GM18873 (cell line): Measurements from ENCODE around the gene CHD6.

ENCODE experiments used
- ATAC-seq: cut with Tn5 transposase; IDR thresholded peaks from one replicate; pipeline ENCODE4 v1.9.1; 2021; ENCODE audit warnings: mild to moderate bottlenecking, moderate library complexity, moderate number of reproducible peaks; ENCODE audit not compliant: unreplicated experiment, low FRiP score

Gene CHD6

DNA sequence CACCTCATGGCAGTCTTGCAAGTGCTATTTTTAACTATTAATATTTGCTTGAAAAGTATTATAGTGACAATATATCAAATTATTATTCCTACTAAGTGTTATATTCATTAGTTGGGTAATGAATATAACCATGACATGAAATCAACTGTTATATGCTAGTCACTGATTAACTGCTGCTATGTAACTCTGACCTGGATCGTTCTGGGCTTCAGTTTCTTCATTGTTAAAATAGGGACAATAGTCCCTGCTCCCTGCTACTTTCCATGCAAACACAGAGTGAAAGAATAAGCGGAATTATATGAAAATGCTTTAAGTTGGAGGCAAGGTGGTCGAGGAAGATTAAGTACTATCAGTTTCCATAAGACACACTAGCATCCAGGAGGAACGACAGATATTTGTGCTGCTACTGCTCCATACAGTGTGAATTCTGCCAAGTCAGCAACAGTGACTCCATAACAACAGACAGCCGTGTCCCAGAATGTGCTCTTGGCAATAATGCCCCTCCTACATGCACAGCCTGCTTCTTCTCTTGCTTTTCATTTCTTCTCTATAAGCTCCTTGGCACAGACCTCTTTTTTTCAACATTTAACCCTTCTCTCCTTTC lies 107.2 kb downstream of the CHD6 start:
- no peak for ATAC-seq

DNA sequence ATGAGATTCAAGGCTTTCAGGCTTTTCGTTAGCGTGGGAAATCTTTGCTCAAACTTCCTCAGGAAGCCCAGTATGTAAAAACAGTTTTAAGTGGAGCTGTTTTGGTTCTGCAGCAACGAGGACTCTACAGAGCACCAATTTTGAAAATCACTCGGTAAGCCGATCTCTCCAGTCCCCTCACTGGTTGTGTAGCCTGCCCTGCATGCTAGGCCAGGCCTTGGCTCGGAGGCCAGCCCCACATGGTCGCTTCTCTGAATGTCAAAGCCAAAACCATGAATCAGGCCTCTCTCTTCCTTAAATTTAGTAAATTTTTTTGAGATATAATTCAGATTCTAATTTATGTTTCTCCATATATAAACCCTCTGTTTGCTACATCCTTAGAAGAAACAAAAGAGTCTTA lies 108.0 kb downstream of the CHD6 start:
- no peak for ATAC-seq

- no peak for ATAC-seq
Observed at GRCh38 chr20:41509316-41510200, 108.6 kb downstream of the CHD6 start.

DNA sequence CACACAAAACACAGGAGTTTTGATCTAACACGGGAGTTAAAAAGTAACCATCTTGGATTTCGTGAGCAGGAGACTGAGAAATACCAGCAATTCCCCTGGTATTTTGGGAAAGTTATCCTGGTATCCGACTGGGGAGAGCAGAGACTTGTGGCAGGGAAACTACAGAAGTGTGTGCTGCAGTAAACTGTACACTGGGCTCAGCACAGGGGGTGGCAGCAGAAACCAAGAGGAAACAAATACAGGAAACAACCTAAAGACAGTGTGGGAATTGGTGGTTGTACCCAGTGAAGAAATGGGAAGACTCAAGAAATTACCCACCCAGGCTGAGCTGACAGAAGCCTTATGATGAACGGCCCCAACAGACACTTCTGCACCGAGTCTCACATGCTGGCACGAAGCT lies 109.8 kb downstream of the CHD6 start:
- ATAC-seq = no peak

DNA sequence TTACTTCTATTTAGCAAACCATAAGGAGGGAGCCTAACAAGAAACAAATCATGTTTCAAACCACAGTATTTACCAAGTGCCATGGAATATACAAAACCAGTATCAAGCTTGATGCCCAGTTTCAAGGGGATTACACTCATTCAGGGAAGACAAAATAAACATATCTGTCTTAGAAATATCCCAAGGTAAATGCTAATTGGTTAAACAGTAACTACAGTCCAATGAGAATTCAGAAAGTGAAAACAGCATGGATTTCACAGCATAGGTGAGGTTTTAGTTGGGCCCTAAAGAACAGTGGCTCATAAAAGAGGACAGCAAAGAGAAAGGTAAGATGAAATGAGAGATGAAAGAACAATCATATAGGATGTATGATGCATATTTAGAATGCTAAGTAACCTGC lies 110.3 kb downstream of the CHD6 start:
- no peak for ATAC-seq

- no peak for ATAC-seq
Observed at GRCh38 chr20:41507436-41507835, 110.7 kb downstream of the CHD6 start.

DNA sequence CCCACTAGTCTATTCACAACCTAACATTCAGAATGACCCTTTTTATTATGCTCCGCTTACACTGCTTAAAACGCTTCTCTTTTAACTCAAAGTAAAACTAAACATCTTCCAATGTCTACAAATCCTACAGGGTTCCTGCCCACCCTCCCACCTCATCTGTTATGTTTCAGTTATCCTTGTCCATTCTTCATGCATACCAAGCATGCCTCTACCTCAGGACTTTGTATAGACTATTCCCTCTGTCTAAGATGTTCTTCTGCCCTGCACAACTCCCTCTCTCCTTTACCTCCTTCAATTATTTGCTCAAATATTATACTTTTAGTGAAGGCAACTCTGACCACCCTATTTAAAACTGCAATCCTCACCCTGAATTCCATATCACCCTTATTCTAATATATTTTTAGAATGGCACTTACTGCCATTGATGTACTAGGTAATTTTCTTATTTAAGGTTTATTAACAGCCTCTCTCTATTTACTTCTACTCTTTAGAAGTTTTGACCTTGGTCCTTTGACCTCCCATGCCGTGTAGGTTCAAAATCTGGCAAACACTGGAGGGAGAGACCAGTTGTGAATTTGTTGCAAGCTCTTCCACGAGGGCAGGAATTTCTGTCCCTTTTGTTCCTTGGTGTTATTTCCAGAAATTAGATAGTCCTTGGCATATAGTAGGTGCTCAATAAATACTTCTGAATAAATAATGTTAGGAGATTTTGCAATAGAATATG lies 111.8 kb downstream of the CHD6 start:
- no peak for ATAC-seq

DNA sequence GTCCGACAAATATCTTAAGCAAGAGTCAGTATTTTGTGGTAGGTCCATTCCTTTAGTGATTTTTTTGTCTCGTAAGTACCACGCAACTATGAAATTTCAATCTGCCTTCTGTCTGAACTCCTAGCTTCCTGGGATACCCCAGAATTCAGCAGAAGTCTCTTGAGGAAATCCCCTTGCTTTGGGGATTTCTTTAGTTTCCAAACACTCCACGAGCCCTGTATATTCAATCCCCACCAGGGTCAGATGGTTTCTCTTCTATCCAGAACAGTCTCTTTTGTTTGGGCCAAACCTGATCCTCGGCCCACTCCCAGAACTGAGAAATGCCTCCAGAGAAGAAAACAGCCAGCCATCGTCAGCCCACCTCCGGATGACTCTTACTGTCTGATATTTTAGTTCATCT lies 113.0 kb downstream of the CHD6 start:
- no peak for ATAC-seq

DNA sequence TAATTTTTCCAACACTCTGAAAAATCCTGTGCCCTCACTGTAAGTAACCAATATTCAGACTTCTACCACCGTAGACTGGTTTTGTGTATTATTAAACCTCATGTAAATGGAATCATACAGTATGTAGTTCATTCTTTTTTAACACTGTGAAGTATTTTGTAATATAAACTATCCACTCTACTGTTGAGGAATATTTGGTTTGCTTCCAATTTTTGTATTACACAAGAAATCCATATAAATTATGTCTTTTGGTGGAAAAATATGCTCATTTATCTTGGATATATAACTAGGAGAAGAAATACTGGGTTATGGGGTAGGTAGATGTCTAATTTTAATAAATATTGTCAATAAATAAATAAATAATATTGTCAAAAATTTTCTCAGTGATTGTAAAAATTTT lies 116.8 kb downstream of the CHD6 start:
- no peak for ATAC-seq

DNA sequence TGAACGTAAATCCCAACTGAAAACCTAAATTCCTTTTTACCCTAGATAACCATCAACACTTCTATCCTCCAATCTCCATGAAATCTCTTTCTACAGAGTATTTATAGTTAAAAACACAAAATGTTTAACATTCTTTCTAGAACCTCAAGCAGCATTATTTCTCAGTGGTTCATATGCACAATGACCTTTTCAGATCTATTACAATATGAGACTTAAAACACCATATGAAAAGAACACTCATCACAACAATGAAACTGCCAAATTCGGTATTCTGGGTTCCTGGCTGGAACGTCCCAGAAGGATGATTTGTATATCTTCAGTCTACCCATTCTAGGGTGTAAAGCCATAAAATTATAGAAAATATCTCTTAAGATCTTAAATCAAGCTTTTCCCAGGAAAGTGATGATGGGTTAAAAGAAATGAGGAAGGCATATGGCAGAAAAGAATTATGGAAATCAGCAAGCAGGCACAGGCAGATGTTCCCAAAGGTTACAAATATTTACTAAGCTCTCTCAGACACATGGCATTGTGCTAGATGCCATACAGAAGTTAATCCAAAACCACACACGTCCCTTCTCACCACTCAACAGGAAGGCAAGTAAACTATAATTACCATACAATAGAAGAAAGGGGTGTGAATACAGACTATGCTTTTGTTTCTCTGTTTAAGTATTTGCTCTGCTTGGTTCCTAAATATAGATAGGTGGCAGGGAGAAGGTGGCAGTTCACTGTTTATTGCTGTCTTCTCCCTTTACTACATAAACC lies 118.0 kb downstream of the CHD6 start:
- no peak for ATAC-seq

DNA sequence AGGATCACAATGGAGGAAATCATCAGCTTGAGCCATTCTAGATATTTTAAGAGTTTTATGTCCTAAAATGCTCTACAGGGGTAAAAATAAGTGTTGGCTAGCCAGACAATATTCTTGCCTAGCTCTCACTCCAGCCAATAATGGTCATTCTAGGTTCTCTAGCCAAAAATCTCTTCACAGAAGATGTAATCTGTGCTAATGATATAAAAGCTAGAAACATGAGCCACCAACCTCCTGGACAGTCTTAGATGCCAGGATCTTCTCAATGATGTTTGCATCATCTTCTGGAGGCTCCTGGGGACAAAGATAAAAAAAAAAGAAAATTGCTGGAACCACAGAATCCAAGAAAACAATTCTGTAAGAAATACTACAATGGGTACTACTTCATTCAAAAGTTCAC lies 119.1 kb downstream of the CHD6 start:
- ATAC-seq = no peak

DNA sequence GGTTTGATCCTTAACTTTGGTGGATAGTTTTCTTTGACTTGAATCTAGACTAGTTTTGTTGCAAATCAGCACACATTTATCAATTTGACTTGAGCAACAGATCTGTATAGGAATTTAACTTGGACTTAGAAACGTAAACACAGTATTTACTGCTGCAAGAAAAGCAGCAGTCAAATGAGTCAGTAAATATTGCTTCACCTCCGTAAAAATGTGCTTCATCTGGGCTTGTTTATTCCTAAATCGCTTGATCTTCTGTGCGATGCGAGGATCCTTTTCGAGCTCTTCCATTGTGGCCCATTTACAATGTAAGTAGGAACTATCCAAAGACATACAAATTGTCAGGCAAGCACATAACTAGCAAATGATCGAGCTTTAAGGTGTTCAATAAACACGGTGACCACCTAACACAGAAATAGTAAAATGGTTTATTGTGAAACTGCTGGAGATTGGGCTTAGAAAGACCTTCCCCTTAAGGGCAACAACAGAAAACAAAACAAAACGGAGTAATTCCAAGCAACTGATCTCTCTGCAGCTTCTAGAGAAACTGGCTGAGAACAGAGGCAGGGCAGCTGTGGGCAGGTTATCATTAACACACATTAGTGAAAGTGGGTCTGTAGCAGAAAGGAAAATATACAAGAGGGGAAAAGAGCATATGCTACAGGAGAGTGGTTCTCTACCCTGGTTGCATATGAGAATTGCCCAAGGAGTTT lies 120.8 kb downstream of the CHD6 start:
- no peak for ATAC-seq

- ATAC-seq = no peak
Observed at GRCh38 chr20:41494451-41494850, 123.7 kb downstream of the CHD6 start.

- ATAC-seq = no peak
Observed at GRCh38 chr20:41483553-41483930, 134.6 kb downstream of the CHD6 start.

DNA sequence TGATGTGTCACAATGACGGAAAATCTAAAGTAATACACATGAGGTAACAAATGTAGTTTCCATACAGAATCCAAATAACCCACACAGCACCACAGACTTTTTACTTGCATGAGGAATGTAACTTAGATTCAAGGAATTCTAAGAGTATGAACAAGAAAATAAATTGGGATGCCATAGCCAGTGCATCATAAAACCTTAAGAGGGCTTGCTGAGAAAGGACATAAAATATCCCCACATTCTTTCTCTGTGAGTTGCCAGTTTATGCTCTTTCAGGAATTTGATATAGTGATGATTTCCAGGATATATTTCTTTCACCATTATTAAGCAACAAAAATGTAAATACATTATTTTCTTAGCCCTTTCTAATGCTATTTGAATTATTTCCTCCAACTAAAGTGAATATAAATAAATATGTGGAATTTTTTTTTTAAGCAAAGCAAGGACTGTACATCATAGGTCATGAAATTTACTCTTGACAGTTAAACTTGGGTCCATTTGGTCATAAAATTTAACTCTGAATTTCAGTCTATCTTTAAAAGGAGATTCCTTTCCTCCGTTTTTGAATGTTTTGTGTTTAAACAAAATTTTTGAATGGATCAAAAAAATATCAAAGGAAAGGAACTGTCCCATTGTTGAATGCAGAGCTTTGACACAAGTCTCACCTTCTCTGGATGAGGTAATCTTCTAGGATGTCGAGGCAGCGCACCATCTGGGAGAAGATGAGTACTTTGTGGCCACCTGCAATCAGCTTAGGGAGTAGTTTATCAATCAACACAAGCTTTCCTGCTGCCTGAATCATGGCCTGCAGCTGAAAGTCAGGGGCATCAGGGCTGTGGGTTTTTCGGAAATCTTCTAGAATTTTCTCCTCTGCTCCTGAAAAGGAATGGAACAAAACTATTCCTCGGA lies 135.3 kb downstream of the CHD6 start:
- no peak for ATAC-seq

GRCh38 chr20:41480054-41480770 lies 138.0 kb downstream of the CHD6 start:
- no peak for ATAC-seq

- ATAC-seq = no peak
Observed at GRCh38 chr20:41479113-41479512, 139.1 kb downstream of the CHD6 start.

- ATAC-seq = no peak
Observed at GRCh38 chr20:41478026-41478425, 140.2 kb downstream of the CHD6 start.

DNA sequence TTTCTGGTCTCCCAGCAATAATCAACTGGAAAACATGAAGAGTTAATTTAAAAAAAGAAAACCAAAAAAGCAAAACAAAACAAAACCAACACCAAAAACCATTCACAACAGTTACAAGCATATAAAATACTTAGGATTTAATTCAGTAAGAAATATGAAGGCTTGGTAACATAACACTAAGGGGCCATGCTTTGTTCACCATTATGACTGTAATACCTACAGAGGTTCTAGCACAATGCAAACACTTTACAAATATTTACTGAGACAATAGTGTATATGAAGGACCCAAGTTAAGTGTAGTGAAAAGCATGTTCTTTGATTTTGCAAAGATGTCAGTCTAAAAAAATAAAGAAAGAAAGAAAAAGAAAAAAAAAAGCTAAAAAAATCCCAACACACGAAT lies 141.7 kb downstream of the CHD6 start:
- no peak for ATAC-seq
